PC-3 (cell line): ENCODE data around the gene CALN1.

Experiments used
- EZH2 ChIP-seq: fragments of 300-600 bp; sonication (generic); IDR thresholded peaks from one replicate; pipeline ENCODE4 v1.6.1; 2017; ENCODE audit warnings: antibody characterized with exemption, mild to moderate bottlenecking, low read length; ENCODE audit not compliant: unreplicated experiment
- TF ChIP-seq, protein P1 (sequence below): fragments of 300-600 bp; sonication (generic); conservative IDR thresholded peaks from 2 replicates; pipeline ENCODE4 v1.5.1; 2017; ENCODE audit warnings: antibody characterized with exemption, low read depth, mild to moderate bottlenecking, low read length

DNA sequence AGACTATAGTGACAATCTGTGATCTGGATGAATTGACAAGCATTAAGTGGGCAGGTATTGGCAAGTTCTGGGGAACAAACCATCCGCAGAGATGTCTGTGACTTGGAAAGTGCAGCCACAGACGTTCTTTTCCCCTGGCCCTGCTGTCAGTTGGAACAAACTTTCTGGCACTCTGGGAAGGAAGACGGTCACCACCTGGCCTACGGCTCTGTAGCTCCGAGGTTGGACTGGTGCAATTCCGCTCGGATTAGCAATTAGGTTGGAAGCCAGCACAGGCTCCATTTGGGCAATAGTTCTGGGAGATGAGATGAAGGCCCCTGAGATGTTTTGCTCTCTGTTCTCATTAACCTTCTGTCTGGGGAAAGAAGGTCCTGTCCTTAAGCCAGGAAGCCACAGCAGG lies 437.5 kb downstream of the CALN1 start:
- TF ChIP-seq, protein P1, sequence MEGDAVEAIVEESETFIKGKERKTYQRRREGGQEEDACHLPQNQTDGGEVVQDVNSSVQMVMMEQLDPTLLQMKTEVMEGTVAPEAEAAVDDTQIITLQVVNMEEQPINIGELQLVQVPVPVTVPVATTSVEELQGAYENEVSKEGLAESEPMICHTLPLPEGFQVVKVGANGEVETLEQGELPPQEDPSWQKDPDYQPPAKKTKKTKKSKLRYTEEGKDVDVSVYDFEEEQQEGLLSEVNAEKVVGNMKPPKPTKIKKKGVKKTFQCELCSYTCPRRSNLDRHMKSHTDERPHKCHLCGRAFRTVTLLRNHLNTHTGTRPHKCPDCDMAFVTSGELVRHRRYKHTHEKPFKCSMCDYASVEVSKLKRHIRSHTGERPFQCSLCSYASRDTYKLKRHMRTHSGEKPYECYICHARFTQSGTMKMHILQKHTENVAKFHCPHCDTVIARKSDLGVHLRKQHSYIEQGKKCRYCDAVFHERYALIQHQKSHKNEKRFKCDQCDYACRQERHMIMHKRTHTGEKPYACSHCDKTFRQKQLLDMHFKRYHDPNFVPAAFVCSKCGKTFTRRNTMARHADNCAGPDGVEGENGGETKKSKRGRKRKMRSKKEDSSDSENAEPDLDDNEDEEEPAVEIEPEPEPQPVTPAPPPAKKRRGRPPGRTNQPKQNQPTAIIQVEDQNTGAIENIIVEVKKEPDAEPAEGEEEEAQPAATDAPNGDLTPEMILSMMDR = no peak
- no peak for TF ChIP-seq EZH2
